Dendritic cell treated with granulocyte-macrophage colony-stimulating factor and Interleukin-4, amounts not matched to agents 40 ng/mL and 50 ng/mL, for 4 days (primary cell): ENCODE results near the gene ZFR2.
"Not testable (repeated sequence)": the region's sequence is repeated elsewhere in the genome, so short reads cannot be mapped to it uniquely, and the experiment has no call there.

Experiments
- H3K27ac Mint-ChIP-seq: one replicate; pipeline ENCODE4 v1.8.0; 2022; ENCODE audit warnings: mild to moderate bottlenecking, mixed read lengths
- H3K27me3 Mint-ChIP-seq: one replicate; pipeline ENCODE4 v1.8.0; 2022; ENCODE audit warnings: mild to moderate bottlenecking, mixed read lengths
- H3K36me3 Mint-ChIP-seq: one replicate; pipeline ENCODE4 v1.8.0; 2022; ENCODE audit warnings: low read depth, mixed read lengths
- H3K4me1 Mint-ChIP-seq: one replicate; pipeline ENCODE4 v1.8.0; 2022; ENCODE audit warnings: low read depth, mixed read lengths
- H3K4me3 Mint-ChIP-seq: one replicate; pipeline ENCODE4 v1.8.0; 2022; ENCODE audit warnings: mild to moderate bottlenecking, moderate library complexity, mixed read lengths
- H3K9me3 Mint-ChIP-seq: one replicate; pipeline ENCODE4 v1.8.0; 2022; ENCODE audit warnings: mixed read lengths
- intact Hi-C: fragments of 100-400 bp; cut with micrococcal nuclease; formaldehyde crosslinking; loops from one replicate; pipeline ENCODE4 v1.15.0; 2022

Gene ZFR2

GRCh38 chr19:3768015-3768747, 100.7 kb downstream of the ZFR2 start:
- Mint-ChIP-seq H3K36me3 (peaks cover 54% of the 10 kb centered on the region), H3K27me3 (peaks cover 2% of the 10 kb centered on the region), H3K9me3 (no peaks in the 10 kb centered on the region), H3K27ac (no peak overlapping the region), H3K4me3 (no peak overlapping the region), H3K4me1 (peaks cover 8% of the 10 kb centered on the region)
- intact Hi-C loops, result no loop called here

DNA sequence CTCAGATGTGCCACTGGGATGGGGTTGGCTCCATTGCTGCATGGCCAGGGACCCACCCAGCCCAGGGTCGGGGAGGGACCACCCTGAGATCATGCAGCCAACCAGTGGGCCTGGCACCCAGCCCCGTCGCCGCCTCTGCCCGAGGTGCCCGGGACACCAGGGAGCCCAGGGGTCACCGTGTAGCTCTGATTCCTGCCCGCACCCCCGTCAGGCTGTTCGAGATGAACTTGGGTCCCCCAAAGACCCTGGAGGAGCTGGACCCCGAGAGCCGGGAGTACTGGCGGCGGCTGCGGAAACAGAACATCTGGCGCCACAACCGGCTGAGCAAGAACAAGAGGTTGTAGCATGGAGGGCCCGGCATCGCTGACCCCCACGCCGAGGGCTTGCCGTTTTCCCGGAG, 101.8 kb downstream of the ZFR2 start:
- intact Hi-C loops, result no loop called here
- Mint-ChIP-seq H3K36me3 (peaks cover 54% of the 10 kb centered on the region), H3K9me3 (no peaks in the 10 kb centered on the region), H3K27me3 (no peaks in the 10 kb centered on the region), H3K4me3 (no peak overlapping the region), H3K27ac (no peak overlapping the region), H3K4me1 (peaks cover 9% of the 10 kb centered on the region)

DNA sequence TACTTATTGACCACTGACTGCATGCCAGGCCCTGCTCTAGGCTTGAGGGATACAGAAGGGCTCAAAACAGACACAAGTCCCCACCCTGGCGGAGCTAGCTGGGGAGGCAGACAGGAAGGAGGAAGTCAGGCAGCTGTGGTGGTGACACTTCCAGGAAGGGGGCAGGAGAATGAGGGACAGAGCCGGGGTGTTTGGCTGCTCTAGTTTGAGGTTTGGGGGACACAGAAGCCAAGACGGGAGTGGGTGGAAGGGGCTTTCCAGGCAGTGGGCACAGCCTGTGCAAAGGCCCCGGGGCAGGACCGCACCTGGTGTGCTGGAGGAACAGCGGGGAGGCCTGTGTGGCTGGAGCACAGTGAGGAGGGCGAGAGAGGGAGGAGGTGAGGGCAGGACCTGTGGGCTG, 102.3 kb downstream of the ZFR2 start:
- intact Hi-C loops, result no loop called here
- Mint-ChIP-seq H3K27ac (no peak overlapping the region), H3K4me1 (peaks cover 15% of the 10 kb centered on the region), H3K4me3 (no peak overlapping the region), H3K9me3 (no peaks in the 10 kb centered on the region), H3K36me3 (peaks cover 55% of the 10 kb centered on the region), H3K27me3 (no peaks in the 10 kb centered on the region)

DNA sequence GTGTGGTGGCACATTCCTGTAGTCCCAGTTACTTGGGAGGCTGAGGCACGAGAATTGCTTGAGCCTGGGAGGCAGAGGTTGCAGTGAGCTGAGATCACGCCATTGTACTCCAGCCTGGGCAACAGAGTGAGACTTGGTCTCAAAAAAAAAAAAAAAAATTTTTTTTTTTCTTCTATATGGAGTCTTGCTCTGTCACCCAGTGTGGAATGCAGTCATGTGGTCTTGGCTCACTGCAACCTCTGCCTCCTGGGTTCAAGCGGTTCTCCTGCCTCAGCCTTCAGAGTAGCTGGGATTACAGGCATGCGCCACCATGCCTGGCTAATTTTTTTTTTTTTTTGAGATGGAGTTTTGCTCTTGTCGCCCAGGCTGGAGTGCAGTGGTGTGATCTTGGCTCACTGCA, 103.1 kb downstream of the ZFR2 start:
- H3K27ac Mint-ChIP-seq, H3K27me3 Mint-ChIP-seq, H3K9me3 Mint-ChIP-seq, H3K4me3 Mint-ChIP-seq, intact Hi-C loops: not testable (repeated sequence)
- Mint-ChIP-seq H3K36me3 (peaks cover 62% of the 10 kb centered on the region), H3K4me1 (peaks cover 21% of the 10 kb centered on the region)

DNA sequence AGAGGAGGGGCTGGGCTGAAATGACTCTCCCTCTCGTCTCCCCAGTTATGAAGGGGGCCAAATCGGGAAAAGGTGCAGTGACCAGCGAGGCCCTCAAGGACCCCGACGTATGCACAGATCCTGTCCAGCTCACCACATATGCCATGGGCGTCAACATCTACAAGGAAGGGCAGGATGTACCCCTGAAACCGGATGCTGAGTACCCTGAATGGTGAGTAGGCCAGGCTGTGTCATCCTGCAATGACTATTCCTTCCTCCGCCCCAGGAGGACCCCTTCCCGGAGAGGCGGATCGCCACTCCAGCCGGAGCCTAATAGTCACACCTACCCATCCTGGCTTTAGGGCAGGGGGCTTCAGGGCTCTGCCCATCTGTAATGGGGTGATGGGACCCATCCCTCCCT, 103.7 kb downstream of the ZFR2 start:
- H3K27me3 Mint-ChIP-seq, result no peaks in the 10 kb centered on the region
- peaks cover 26% of the 10 kb centered on the region for H3K4me1 Mint-ChIP-seq
- H3K9me3 Mint-ChIP-seq, result no peaks in the 10 kb centered on the region
- no peak overlapping the region for H3K4me3 Mint-ChIP-seq
- H3K36me3 Mint-ChIP-seq, result peaks cover 62% of the 10 kb centered on the region
- intact Hi-C loops, result no loop called here
- no peak overlapping the region for H3K27ac Mint-ChIP-seq

DNA sequence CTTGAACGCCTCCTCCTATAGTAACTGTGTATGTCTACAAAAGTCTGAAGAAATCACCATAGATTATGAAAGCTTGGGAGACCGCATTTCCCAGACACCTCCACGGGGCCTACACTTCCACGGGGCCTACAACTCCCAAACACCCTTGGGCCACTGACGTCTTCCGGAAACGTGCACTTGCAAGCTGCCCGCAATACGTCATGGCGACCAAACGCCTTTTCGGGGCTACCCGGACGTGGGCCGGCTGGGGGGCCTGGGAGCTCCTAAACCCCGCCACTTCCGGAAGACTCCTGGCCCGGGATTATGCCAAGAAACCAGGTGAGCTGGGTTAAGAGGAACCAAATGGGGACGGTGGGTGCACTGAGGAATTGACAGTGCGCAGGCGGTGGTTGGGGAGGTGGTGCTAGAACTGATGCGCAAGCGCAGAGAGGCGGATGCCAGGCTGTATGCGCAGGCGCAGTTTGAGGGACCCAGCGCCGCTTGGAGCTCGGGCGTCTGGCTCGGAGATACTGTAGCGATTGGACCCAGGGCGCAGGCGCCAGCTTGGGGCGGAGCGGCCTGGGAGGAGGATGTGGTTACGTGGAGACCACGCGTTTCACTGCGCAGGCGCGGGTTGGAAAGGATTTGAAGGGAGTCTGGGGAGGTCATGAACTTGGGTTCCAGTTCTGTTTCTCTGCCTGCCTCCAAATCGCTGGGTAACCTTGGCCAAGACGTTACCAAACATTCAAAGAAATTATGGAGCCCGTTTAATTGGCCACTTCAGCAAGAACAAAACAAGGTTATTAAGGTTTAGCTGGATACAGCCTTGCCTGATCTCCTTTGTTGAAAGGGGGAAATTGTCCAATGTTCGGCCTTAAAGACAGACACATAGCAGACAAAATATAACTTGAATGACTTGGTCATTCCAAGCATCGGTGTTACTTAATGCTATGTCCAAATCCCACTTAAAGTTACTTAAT, 106.1 kb downstream of the ZFR2 start, which contains the start of gene MRPL54:
Gene MRPL54 (plus strand): TSS at position 182 of the 959 bp plus-strand sequence. CDS start 19 bp downstream, at position 201.
- H3K27ac Mint-ChIP-seq, result peak within 1 kb of the TSS; percentile 96
- peaks cover 37% of the 10 kb centered on the region for H3K4me1 Mint-ChIP-seq
- H3K36me3 Mint-ChIP-seq, result peaks cover 62% of the 10 kb centered on the region
- H3K4me3 Mint-ChIP-seq, result peak within 1 kb of the TSS; percentile 96
- H3K9me3 Mint-ChIP-seq, result no peaks in the 10 kb centered on the region
- H3K27me3 Mint-ChIP-seq, result no peaks in the 10 kb centered on the region
- intact Hi-C loops, result loop anchor here (5.0 kb wide), 1 partner anchor 60 kb away; no protein-coding TSS in a partner anchor

DNA sequence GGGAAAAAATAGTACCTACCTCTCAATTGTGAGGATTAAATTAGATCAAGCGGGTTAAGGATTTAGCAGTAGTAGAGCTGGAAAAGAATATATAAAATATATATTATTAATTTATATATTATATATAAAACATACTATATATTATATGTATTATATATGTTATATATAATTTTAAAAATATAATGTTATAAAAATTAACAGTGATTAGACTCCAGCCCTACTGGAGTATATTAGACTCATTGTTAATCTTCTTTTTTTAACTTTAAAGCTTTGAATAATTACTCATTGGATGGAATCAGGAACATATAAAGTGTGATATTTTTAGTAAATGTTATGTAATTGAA, 106.7 kb downstream of the ZFR2 start:
- Mint-ChIP-seq H3K9me3 (no peaks in the 10 kb centered on the region), H3K4me1 (peaks cover 37% of the 10 kb centered on the region), H3K4me3 (peak overlapping the region; percentile 96), H3K36me3 (peaks cover 62% of the 10 kb centered on the region), H3K27ac (peak overlapping the region; percentile 96), H3K27me3 (no peaks in the 10 kb centered on the region)
- intact Hi-C loops, result loop anchor here (5.0 kb wide), 1 partner anchor 60 kb away; no protein-coding TSS in a partner anchor

- intact Hi-C loops, result loop anchor here (5.0 kb wide), 1 partner anchor 61 kb away; no protein-coding TSS in a partner anchor
- H3K4me3 Mint-ChIP-seq, result peak within 1 kb of the TSS; percentile 96
- no peaks in the 10 kb centered on the region for H3K9me3 Mint-ChIP-seq
- H3K4me1 Mint-ChIP-seq, result peaks cover 35% of the 10 kb centered on the region
- peaks cover 61% of the 10 kb centered on the region for H3K36me3 Mint-ChIP-seq
- peak within 1 kb of the TSS; percentile 96 for H3K27ac Mint-ChIP-seq
- H3K27me3 Mint-ChIP-seq, result no peaks in the 10 kb centered on the region
These were observed 107.3 kb downstream of the ZFR2 start, which contains the start of gene APBA3 for GRCh38 chr19:3761382-3762129. APBA3 (minus strand) TSS chr19:3761692; CDS start chr19:3760264, 1,428 bp downstream.

GRCh38 chr19:3760871-3761361, 107.9 kb downstream of the ZFR2 start:
- intact Hi-C loops, result loop anchor here (5.0 kb wide), 1 partner anchor 61 kb away; no protein-coding TSS in a partner anchor
- no peaks in the 10 kb centered on the region for H3K9me3 Mint-ChIP-seq
- peak overlapping the region; percentile 96 for H3K27ac Mint-ChIP-seq
- peaks cover 58% of the 10 kb centered on the region for H3K36me3 Mint-ChIP-seq
- no peaks in the 10 kb centered on the region for H3K27me3 Mint-ChIP-seq
- peak overlapping the region; percentile 96 for H3K4me3 Mint-ChIP-seq
- peaks cover 29% of the 10 kb centered on the region for H3K4me1 Mint-ChIP-seq

DNA sequence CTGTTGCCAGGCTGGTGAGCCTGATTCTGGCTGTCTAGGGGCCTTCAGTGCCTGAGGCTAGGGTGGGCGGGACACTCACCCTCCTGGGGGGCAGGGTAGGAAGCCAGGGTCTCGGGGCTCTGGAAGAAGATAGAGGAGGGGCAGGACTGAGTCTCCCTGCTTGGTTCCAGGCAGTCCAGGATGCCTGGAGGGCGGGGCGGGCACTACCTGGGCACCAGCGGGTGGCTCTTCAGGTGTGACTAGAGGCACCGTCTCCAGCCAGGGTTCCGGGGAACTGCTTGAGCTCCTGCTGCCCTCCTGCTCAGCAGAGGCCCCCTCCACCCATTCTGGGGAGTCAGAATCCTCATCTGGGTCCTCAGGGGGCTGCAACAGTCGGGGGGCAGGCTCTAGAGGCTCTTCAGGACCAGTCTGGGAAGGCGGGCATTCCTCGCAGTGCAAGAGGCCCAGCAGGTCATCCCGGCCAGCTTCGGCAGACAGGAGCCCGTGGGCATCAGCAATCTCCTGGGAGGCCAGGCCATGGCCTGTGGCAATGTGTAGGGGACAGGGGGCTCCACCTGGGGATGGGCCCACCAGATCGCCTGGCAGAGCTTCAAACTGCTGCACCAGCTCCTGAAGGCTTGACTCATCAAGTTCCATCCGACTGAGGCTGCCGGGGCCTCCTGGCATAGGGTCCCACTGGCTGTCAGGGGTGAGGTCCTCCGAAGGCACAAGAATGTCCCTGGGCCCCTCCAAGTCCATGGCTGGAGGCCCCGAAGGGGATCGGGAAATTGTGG, 109.2 kb downstream of the ZFR2 start:
- peaks cover 29% of the 10 kb centered on the region for H3K4me1 Mint-ChIP-seq
- no peak overlapping the region for H3K27ac Mint-ChIP-seq
- no peaks in the 10 kb centered on the region for H3K27me3 Mint-ChIP-seq
- H3K9me3 Mint-ChIP-seq, result no peaks in the 10 kb centered on the region
- no peak overlapping the region for H3K4me3 Mint-ChIP-seq
- intact Hi-C loops, result loop anchor here (5.0 kb wide), 1 partner anchor 63 kb away; no protein-coding TSS in a partner anchor
- H3K36me3 Mint-ChIP-seq, result peaks cover 57% of the 10 kb centered on the region

- H3K36me3 Mint-ChIP-seq, result peaks cover 71% of the 10 kb centered on the region
- H3K27ac Mint-ChIP-seq, H3K9me3 Mint-ChIP-seq, intact Hi-C loops, H3K27me3 Mint-ChIP-seq, H3K4me3 Mint-ChIP-seq: not testable (repeated sequence)
- H3K4me1 Mint-ChIP-seq, result peaks cover 29% of the 10 kb centered on the region
These were observed 110.5 kb downstream of the ZFR2 start for GRCh38 chr19:3758297-3758696.

- Mint-ChIP-seq H3K4me1 (peaks cover 29% of the 10 kb centered on the region), H3K36me3 (peaks cover 77% of the 10 kb centered on the region)
- H3K27me3 Mint-ChIP-seq, H3K9me3 Mint-ChIP-seq, H3K4me3 Mint-ChIP-seq, H3K27ac Mint-ChIP-seq, intact Hi-C loops: not testable (repeated sequence)
These were observed 111.1 kb downstream of the ZFR2 start for GRCh38 chr19:3757705-3758104.
